HAP-1 (cell line): Measurements from ENCODE around the gene SLC30A4.
"Not testable (repeated sequence)": the region's sequence is repeated elsewhere in the genome, so short reads cannot be mapped to it uniquely, and the experiment has no call there.

Source experiments
- DNase-seq, 2 experiments: peaks; one replicate each; pipeline ENCODE4 v3.0.0-alpha.2; 2016 to 2020; ENCODE audit warnings: low spot score in 2 of 2
- H3K27me3 ChIP-seq: fragments of 250-450 bp; sonication (Bioruptor Pico); 2 replicates; pipeline ENCODE4 v1.5.1; 2020; ENCODE audit warnings: low read depth, mild to moderate bottlenecking, moderate library complexity
- H3K36me3 ChIP-seq: fragments of 250-450 bp; sonication (Bioruptor Pico); replicated peaks from 2 replicates; pipeline ENCODE4 v1.5.1; 2020; ENCODE audit warnings: mild to moderate bottlenecking
- H3K4me1 ChIP-seq: fragments of 250-450 bp; sonication (Bioruptor Pico); 2 replicates; pipeline ENCODE4 v1.5.1; 2020; ENCODE audit warnings: mild to moderate bottlenecking
- H3K4me3 ChIP-seq: fragments of 250-450 bp; sonication (Bioruptor Pico); 2 replicates; pipeline ENCODE4 v1.5.1; 2020; ENCODE audit warnings: mild to moderate bottlenecking, moderate library complexity
- H3K9me3 ChIP-seq: fragments of 250-450 bp; sonication (Bioruptor Pico); 2 replicates; pipeline ENCODE4 v1.5.1; 2020; ENCODE audit warnings: mild to moderate bottlenecking, moderate library complexity
- in situ Hi-C: fragments of 300-500 bp; cut with MboI; formaldehyde crosslinking; loops from 3 replicates; pipeline ENCODE4 v1.14.3; 2020; ENCODE audit warnings: low sequenced_read_pairs, inconsistent platforms, mixed read lengths

SLC30A4 gene

DNA sequence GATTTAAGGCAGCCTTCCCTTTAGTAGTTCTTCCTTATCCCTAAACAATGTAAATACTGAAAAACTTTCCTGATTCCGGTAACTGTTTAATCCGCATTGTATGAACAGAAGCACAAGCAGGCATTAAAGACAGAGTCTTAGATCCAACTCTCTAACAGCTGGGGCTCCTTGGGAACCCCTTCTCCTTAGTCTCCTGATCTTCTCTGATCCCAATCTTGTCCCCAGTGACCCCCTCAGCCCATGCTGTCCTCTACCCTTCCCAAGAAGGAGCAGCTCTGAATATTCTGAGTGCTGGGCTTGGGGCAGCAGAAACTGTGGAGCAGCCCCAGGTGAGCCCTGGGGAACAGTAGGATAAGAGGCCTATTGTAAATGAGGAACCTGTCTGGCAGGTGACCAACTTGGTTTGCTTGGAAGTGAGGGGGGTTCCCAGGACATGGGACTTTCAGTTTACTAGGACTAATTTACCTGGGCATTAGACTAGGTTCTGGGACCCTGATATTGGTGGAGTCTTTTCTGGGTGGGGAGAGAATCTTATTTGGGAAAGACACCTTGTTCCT is 13.0 kb upstream of the SLC30A4 start:
- peaks cover 18% of the 10 kb centered on the region for H3K27me3 ChIP-seq
- DNase-seq: peak in 1 of 2 experiments; percentile 22
- in situ Hi-C loops: no loop called here
- no peak overlapping the region for H3K4me3 ChIP-seq
- H3K4me1 ChIP-seq: peaks cover 18% of the 10 kb centered on the region
- H3K9me3 ChIP-seq: no peaks in the 10 kb centered on the region
- H3K36me3 ChIP-seq: no peaks in the 10 kb centered on the region

DNA sequence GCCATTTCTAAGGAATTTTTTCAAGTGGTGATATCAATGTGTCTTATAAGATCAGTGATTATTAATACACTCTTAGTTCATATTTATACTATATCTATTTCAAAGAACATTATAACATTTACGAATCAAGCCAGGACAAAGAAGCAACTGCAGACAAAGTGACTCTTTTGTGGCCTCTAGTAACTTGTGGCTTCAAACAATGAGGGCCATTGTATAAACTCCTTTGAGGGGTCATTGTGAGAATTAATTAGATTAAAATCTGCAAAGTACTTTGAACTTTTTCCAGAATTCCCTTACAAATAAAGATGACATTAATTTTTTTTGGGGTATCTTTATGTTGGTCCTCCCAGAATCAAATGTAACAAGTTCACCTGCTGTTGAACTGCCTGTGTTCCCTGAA is 12.3 kb upstream of the SLC30A4 start:
- H3K36me3 ChIP-seq: no peaks in the 10 kb centered on the region
- peak in 1 of 2 experiments; percentile 60 for DNase-seq
- H3K4me1 ChIP-seq: peaks cover 18% of the 10 kb centered on the region
- H3K27me3 ChIP-seq: peaks cover 22% of the 10 kb centered on the region
- in situ Hi-C loops: no loop called here
- H3K9me3 ChIP-seq: no peaks in the 10 kb centered on the region
- H3K4me3 ChIP-seq: no peak overlapping the region

- Histone ChIP-seq H3K4me1 (peaks cover 18% of the 10 kb centered on the region), H3K27me3 (peaks cover 24% of the 10 kb centered on the region)
- H3K36me3 ChIP-seq, H3K4me3 ChIP-seq, H3K9me3 ChIP-seq, DNase-seq, in situ Hi-C loops: not testable (repeated sequence)
Observed at GRCh38 chr15:45532892-45533291, 10.3 kb upstream of the SLC30A4 start.

- Histone ChIP-seq H3K4me3 (no peak overlapping the region), H3K36me3 (no peaks in the 10 kb centered on the region), H3K9me3 (no peaks in the 10 kb centered on the region), H3K27me3 (peaks cover 28% of the 10 kb centered on the region), H3K4me1 (peaks cover 3% of the 10 kb centered on the region)
- DNase-seq: no peak
- in situ Hi-C loops: no loop called here
Observed at GRCh38 chr15:45529613-45530012, 7.1 kb upstream of the SLC30A4 start.

GRCh38 chr15:45527086-45527485 is 4.5 kb upstream of the SLC30A4 start:
- Histone ChIP-seq H3K27me3 (peaks cover 20% of the 10 kb centered on the region), H3K36me3 (no peaks in the 10 kb centered on the region)
- in situ Hi-C loops: no loop called here

GRCh38 chr15:45523166-45523460 is 558 bp upstream of the SLC30A4 start:
- no peaks in the 10 kb centered on the region for H3K9me3 ChIP-seq
- DNase-seq: no peak
- no peaks in the 10 kb centered on the region; the same call in none of the 2 replicates for H3K4me1 ChIP-seq
- H3K4me3 ChIP-seq: peak overlapping the region; percentile 23
- H3K27me3 ChIP-seq: peaks cover 7% of the 10 kb centered on the region; the same call in 1 of the 2 replicates
- H3K36me3 ChIP-seq: no peaks in the 10 kb centered on the region
- in situ Hi-C loops: no loop called here

More at GRCh38 chr15:45527086-45527485, 4.5 kb upstream of the SLC30A4 start:
- DNase-seq: no peak
- Histone ChIP-seq H3K4me3 (no peak overlapping the region), H3K9me3 (no peaks in the 10 kb centered on the region), H3K4me1 (no peaks in the 10 kb centered on the region; the same call in 1 of the 2 replicates)

DNA sequence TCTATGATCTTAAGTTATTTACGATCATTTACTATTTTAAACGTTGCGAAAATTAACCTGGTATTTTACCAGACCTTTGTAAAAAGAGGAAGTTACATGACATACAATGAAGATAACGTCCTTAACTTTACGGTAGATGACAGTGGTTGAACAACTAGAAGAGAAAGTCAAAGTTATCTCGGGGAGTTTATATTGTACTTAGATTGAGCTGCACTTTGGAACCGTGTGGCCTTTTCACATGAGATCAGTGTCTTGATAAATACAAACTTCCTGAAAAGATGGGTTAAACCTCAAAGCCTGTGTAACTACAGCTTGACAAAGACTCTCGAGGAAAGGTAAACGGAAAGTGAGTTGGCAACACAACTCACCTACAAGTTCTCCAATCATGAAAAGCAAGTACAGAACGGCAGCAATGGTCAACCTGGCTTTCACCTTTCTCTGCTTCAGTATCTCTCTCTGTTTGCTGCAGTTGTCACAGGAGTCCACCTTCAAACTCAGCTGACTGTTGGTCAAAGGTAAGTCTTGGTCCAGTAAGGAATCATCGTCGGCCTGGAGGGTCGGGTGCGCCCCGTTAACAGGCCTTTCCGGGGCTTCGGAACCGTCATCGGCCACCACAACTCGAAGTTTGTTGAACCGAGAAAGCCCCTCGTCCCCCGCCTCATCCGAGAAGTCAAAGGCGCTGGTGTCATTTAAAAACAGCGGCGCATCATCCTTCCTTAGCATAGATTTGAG is 793 bp downstream of the SLC30A4 start:
- Histone ChIP-seq H3K9me3 (no peaks in the 10 kb centered on the region), H3K36me3 (no peaks in the 10 kb centered on the region), H3K27me3 (peaks cover 5% of the 10 kb centered on the region; the same call in 1 of the 2 replicates), H3K4me3 (peak overlapping the region; percentile 48), H3K4me1 (no peaks in the 10 kb centered on the region; the same call in none of the 2 replicates)
- DNase-seq: no peak
- in situ Hi-C loops: no loop called here

GRCh38 chr15:45510758-45511280 is 11.7 kb downstream of the SLC30A4 start:
- H3K27me3 ChIP-seq: no peaks in the 10 kb centered on the region
- H3K9me3 ChIP-seq: no peaks in the 10 kb centered on the region
- H3K4me3 ChIP-seq: no peak overlapping the region
- DNase-seq: no peak
- in situ Hi-C loops: no loop called here
- peaks cover 15% of the 10 kb centered on the region for H3K4me1 ChIP-seq
- H3K36me3 ChIP-seq: no peaks in the 10 kb centered on the region

GRCh38 chr15:45507143-45507542 is 15.4 kb downstream of the SLC30A4 start:
- H3K4me3 ChIP-seq, H3K9me3 ChIP-seq, DNase-seq, H3K27me3 ChIP-seq, in situ Hi-C loops, H3K36me3 ChIP-seq: not testable (repeated sequence)
- peaks cover 15% of the 10 kb centered on the region for H3K4me1 ChIP-seq

GRCh38 chr15:45499426-45499825 is 23.1 kb downstream of the SLC30A4 start:
- in situ Hi-C loops: no loop called here
- no peaks in the 10 kb centered on the region for H3K36me3 ChIP-seq
- no peak for DNase-seq
- no peaks in the 10 kb centered on the region for H3K4me1 ChIP-seq
- H3K27me3 ChIP-seq: no peaks in the 10 kb centered on the region
- H3K9me3 ChIP-seq: no peaks in the 10 kb centered on the region
- H3K4me3 ChIP-seq: no peak overlapping the region

DNA sequence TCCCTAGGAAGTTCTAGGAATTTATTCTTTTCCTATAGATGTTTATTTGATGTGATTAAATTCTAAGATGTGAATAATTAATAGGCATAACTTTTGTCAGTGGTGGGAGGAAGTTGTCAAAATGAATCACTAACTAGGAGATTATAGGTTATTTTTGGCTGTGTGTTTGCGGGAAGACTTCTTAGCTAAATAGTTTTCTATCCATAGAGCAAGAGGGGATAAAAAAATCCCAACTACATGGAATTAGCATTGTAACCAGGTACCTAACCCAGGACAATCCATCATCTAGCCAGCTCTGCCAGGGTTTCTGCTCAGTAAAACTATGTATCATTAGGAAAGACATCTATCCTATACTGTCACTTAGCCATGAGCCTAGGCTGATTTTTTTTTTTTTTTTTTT is 23.9 kb downstream of the SLC30A4 start:
- no peak for DNase-seq

GRCh38 chr15:45497261-45497660 is 25.3 kb downstream of the SLC30A4 start:
- in situ Hi-C loops: no loop called here
- DNase-seq: no peak
- H3K4me3 ChIP-seq: no peak overlapping the region
- no peaks in the 10 kb centered on the region for H3K9me3 ChIP-seq
- H3K27me3 ChIP-seq: no peaks in the 10 kb centered on the region
- no peaks in the 10 kb centered on the region for H3K4me1 ChIP-seq
- no peaks in the 10 kb centered on the region for H3K36me3 ChIP-seq

More for the DNA sequence above, 23.9 kb downstream of the SLC30A4 start:
- no peaks in the 10 kb centered on the region for H3K9me3 ChIP-seq
- H3K27me3 ChIP-seq: no peaks in the 10 kb centered on the region
- H3K4me3 ChIP-seq: no peak overlapping the region
- H3K36me3 ChIP-seq: no peaks in the 10 kb centered on the region
- in situ Hi-C loops: no loop called here
- H3K4me1 ChIP-seq: no peaks in the 10 kb centered on the region

GRCh38 chr15:45496658-45497057 is 25.9 kb downstream of the SLC30A4 start:
- in situ Hi-C loops: no loop called here
- H3K4me3 ChIP-seq: no peak overlapping the region
- H3K4me1 ChIP-seq: no peaks in the 10 kb centered on the region
- no peaks in the 10 kb centered on the region for H3K9me3 ChIP-seq
- no peaks in the 10 kb centered on the region for H3K27me3 ChIP-seq
- no peak for DNase-seq
- no peaks in the 10 kb centered on the region for H3K36me3 ChIP-seq

GRCh38 chr15:45495588-45495987 is 27.0 kb downstream of the SLC30A4 start:
- in situ Hi-C loops: no loop called here
- Histone ChIP-seq H3K27me3 (no peaks in the 10 kb centered on the region), H3K4me3 (no peak overlapping the region), H3K36me3 (no peaks in the 10 kb centered on the region), H3K4me1 (no peaks in the 10 kb centered on the region), H3K9me3 (no peaks in the 10 kb centered on the region)
- DNase-seq: no peak
